Astrocyte (in vitro differentiated cells and primary cell): ENCODE measurements around the gene EPS8L3.

Source experiments
- CTCF ChIP-seq: IDR thresholded peaks from 2 replicates; pipeline ENCODE4 v1.5.1; 2011; ENCODE audit warnings: low read depth, mild to moderate bottlenecking, inconsistent platforms, low read length, moderate library complexity; ENCODE audit not compliant: insufficient read depth
- EZH2 ChIP-seq: IDR thresholded peaks from 2 replicates; pipeline ENCODE4 v1.6.1; 2012; ENCODE audit warnings: mild to moderate bottlenecking, low read length, inconsistent platforms; ENCODE audit not compliant: insufficient read depth

- TF ChIP-seq CTCF (no peak), EZH2 (no peak)
Measured at GRCh38 chr1:109750241-109750882, 13.4 kb downstream of the EPS8L3 start.
